NCI-H1930 (cell line): ENCODE measurements around the gene KIAA1217.

Source experiments
- DNase-seq, 2 experiments: peaks; one replicate each; lab custom pipeline; 2025; lab: John Stamatoyannopoulos, UW

The KIAA1217 gene

DNA sequence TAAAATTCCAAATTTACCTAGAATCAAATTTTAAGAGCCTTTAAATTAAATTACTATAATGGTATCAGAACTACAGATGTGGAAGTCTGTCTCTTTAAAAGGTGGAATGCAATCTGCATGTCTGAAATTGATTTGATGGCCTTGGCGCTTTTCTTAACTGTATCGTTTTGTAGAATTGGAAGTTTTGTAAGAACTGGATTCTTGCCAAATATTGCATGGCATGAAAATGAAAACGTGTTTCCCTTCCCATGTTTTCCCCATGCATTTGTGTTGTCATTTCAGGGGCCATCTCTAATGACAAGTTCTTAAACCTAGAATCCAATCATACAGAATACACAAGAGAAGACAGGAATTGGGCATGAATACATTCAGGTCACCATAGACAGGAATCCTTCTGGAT lies 162.5 kb downstream of the KIAA1217 start:
- DNase-seq = no peak

DNA sequence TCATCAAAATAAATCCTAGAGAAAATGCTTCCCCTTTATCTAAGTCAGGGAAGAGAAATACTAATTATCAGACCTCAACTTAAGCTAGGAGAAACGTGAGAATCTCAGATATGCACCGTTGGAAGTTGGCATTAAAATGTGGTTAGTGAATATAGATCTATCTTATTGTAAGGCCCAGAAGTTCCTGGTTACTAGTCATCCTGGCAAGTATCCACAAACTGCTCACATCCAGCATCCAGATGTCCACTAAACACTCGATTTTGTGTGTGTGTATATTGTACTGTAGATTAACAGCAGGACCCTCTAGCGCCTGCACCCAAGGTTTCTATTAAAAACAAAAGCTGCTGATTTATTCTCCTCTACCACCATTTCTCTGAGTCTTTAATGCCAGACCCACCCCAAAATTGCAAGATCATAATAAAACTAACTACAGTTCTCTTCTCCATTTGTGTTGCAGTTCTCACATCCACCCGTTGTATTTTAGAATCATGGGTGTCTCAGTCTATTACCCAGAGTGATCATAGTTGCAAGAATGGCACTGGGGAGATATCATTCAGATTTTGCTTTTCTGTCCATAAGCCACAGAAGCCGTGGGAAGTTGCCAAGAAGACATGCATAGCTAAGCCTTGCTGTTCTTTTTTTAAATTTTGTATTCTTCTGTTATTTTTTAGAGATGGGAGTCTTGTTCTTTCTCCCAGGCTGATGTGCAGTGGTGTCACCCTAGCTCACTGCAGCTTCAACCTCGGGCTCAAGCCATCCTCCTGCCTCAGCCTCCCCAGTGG lies 165.4 kb downstream of the KIAA1217 start:
- DNase-seq = no peak

DNA sequence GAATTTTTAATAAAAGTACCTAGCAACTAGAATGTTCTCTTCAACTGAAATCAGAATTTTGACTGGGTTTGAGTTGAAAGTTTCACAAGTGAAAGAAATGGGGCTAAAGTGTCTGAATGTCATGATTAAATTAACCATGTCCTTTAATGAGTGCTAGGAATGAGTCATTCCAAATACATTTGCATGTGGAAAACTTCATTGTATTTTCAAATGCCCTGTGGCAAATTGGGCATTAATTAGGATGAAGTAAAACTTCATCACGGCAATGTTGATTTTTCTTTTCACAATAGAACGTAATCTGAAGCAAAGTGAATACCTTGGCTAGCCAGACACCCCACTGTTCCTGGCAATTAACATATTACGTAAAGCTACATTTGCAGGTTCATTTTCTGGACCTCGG lies 166.6 kb downstream of the KIAA1217 start:
- no peak for DNase-seq

DNA sequence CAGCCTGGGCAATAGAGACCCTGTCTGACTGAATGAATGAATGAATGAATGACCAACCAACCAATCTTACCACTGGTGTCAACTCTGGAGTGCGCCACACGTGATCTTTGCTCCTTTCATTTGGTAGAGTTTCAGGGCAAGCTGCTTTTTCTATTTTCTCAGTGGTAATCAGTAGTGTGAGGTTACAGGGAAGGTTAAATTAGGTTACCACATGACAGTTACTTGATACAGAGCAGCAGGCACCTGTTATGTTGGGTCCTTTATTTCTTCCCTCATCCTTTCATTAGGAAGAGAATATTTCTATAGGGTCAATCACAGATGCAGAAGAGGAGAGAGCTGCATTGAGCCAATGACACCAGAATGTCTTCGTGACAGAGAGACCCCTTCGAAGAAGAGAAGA lies 167.8 kb downstream of the KIAA1217 start:
- DNase-seq = no peak

DNA sequence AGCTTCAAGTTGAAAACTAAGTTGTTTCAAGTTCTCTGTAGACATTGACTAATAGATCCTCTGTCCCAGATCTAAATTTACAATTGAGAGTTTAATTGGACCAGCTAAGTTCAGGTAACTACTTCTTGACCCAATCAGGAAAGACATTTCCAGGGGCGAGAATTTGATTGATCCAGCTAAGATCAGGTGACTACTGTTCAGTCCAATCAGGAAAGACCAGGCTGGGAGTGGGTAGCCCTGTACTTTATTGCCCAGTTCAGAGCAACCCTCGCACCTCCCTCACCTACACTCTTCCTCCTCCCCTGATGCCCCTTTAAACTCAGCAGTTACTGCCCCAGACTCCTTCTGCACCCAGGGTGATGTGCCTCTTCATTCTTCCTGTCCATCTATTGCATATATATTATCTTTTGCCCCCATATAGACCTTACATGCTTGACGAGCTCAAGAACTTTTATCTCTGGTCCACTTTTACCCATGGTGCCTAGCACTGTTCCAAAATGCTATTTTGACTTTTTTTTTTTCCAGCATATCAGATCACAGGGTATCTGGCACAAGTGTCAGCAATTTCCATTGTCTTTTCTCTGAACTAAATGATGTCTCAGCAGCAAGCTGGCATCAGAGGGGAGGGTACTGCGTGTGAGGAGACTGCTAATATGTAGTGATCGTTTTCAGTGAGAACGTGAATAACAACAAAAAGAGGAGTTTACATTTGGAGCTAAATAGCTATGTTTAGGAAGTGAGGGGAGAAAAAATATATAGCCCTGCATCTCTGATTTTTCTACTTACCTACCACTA lies 169.4 kb downstream of the KIAA1217 start:
- no peak for DNase-seq

DNA sequence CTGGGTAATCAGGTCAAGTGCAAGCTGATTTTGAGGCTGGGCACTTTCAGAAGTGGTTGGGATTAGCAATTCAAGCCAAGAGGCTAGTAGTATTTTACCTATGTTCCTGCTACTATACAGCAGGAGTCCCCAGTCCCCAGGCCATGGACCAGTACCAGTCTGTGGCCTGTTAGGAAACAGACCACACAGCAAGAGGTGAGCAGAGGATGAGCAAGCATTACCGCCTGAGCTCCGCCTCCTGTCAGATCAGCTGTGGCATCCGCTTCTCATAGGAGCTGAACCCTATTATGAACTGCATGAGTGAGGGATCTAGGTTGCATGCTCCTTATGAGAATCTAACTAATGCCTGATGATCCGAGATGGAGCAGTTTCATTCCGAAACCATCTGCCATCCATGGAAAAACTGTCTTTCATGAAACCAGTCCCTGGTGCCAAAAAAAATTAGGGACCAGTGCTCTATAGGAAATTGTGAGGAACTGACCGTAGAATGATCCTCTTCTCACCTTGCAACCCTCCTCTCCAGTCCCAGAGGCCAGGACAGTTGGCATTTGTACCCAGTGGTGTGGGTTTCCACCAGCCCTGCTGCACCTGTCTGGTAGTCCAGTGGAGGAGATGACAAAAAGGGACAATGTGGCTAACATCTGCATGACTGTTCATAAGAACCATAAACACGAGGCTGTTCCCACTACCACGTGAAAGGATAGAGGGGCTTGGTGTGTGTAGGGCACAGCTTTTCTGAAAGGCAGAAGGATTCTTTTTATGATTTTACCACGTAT lies 172.5 kb downstream of the KIAA1217 start:
- no peak for DNase-seq

DNA sequence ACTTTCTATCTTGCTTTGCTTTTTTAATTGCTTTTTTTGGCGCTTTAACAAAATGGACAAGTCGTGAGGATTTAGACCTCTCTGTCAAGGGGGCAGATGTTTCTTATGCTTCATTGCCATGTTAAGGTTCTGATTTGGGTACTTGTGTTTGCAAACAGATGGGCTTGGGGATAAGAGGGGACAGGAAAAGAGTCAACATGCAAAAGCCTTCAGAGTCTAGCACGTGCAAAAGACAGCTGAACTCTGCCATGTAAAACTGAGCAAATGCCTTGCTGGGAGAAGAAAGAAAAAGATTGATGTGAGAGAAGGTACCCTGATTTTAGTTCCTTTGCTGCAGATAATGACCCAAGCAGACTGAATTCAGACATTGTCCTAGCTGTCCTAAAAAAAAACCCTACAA lies 173.1 kb downstream of the KIAA1217 start:
- DNase-seq = no peak

DNA sequence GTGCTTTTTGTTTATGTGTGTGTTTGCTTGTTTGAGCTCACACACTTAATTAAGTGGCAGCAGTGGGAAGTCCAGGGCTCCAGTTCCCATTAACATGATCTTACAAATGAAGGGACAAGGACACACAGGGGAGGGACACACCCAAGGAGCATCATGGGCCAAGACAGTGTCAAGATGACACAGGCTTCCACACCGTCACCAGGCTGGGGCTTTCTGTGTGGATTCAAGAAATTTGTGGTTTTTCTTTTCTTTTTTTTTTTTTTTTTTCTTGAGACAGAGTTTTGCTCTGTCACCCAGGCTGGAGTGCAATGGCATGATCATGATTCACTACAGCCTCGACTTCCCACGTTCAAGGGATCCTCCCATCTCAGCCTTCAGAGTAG lies 173.6 kb downstream of the KIAA1217 start:
- DNase-seq = no peak

DNA sequence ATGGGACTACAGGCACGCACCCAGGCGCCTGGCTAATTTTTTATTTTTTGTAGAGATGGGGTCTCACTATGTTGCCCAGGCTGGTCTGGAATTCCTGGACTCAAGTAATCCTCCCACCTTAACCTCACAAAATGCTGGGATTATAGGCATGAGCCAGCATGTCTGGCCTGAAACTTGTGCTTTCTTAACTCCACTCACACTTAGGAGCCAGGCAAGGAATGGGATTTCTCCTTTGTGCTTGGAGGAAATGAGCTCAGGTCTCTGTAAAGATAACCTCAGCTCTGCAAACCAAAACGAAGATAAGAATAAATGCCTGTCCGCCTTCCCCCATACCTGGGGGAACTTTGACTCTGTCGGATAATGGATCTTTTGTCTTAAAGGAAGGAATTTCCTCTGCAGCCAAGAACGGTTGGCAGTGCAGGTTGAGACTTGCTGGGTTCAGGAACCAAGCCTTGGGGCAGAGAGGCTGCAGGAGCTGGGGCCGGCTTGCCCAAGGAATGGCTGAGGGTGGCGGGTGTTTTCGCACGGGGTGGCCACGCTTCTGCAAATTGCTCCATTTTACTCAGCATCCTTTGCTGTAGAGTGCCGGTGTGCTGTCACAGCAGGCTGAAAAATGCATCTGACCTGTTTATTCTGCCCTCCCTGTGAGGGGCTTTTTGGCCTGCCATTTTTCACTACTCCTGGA lies 174.2 kb downstream of the KIAA1217 start:
- DNase-seq = no peak

DNA sequence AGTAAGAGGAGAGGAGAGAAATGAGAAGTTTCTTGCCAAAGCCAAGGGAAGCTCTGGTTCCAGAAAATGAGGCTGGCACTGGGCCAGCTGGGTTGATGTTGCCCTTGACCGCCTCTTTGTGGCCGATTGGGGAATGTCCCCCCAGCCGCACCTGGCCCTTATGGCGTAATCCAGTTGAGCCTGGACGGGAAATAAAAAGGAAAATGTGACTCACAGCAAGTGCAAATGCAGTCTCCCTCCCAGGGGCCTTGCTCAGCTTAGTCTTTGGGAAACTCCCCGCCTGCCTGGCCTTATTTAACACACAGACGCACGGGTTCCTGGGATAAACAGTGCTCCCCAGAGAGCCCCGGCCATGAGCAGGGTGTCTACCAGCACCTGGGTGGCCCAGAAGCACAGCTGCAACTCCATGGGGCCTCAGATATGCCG lies 174.8 kb downstream of the KIAA1217 start:
- DNase-seq = no peak

DNA sequence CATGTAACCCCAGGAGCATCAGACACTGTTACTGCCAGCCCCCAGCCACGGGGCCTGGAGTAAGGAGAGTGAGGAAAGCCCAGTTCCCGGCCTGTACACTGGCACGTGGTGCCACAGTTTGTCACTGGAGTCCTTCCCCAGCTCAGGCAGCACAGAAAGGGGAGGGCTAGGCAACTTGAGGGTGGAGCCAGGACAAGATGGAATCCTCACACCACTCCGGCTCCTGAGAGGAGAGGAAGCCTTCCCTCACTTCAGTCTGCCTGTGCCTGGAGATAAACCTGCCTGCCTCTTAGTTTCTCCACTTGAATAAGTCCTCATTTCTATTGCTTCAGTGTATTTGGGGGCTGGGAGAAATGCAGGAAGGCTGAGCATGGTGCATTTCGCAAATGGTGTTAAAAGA lies 176.0 kb downstream of the KIAA1217 start:
- DNase-seq = no peak

DNA sequence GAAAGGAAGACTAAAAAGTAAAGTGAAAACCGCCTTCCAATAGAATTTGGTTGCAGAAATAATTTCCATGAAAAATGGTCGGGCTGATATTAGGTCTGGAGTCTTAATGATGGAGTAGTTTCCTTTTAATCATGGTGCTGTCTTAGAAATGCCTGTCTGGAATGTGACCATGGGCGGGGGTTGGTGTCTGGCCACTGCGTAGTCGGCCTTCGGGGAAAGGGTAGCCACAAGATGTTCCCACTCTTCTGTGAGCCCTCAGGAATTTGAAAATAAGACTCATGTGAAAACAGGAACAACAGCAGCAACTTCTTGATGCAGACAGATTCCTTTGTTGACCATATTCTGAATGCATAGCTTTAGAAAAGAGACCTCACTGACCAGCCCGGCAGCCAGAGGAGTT lies 176.8 kb downstream of the KIAA1217 start:
- DNase-seq = no peak

DNA sequence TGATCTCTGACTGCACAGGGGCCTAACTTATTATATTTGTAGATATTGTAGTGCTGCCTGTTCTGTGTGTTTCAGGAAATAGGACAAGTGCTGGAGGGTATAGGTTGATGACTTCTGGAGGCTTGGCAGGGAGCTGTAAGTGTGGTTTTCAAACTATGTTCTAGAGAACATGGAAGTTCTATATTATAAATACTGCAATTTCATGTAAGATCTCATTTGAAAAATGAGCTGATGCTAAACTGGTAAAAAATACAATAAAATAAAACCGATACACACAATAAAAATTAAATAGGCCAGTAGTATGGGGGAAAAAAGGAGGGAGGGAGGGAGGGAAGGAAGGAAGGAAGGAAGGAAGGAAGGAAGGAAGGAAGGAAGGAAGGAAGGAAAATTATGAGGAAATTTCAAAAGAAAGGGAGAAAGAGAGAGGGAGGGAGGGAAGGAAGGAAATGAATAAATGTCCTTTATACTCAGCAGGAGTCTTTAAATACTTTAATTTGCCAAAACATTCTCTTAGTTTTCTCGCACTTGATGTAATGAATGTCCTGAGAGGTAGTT lies 181.3 kb downstream of the KIAA1217 start:
- no peak for DNase-seq

DNA sequence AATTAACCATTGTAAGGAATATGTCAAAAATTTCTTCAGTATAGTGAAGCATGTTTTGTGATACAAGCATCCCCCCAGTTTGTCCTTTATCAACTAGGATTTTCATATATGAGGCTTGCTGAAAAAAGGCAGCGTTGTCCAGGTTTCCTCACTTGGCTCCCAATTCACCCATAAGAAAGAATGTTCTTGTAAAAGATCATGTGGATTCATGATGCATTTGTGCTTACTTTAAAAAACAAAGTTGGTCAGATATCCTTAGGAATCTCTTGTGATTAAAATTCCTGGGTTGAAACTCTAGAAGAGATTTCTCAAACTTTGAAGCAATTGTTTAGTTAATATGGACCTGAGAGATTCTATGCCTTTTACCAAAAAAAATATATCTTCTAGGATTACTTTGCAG lies 181.8 kb downstream of the KIAA1217 start:
- DNase-seq = no peak

DNA sequence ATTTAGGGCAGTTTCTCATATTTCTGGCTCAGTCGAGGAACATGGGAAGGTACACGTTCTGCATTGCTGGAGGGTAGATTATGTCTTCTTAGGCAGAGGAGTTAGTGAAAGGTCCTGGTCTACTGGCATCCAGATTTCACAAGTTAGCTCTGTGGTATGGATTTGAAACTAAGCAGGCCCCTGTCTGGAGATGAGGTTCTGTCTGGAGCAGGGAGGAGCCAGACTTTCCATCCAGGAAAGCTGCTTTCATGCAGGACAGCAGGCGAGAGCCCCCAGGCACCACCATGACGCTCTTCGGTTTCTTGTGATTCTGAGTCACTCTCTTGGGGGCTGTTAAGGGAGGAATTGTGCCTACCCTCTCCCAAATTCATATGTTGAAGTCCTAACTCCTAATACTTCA lies 184.3 kb downstream of the KIAA1217 start:
- no peak for DNase-seq

DNA sequence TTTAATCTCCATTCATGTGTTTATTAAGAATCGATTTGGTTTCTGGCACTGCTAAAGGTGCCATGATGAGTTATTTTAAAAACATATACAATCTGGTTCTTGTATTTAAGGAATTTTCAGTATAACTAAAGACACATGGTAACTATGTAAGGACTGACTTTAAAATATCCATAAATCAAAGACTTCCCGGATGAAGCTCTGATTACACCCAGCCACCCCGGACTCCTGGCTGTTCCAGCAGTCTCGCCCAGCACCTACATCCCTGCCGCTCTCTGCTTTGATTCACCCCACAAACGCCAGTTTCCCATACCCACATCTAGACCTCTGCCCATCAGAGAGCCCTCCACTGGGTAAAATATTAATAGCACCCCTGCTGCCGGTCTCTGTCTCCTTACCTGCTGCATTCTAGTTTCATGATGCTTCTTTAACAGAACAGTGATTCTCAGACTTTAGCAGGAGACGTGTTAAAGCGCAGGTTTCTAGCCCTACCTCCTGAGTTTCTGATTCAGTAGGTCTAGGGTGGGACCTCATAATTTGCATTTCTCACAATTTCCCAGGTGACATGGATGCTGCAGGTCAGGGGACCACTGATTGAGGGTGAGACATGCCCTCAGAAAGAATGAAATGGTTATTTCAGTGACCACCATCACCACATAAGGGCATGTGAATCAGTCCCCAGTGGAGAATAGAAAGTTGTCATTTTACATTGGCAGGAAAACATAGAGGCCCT lies 185.7 kb downstream of the KIAA1217 start:
- no peak for DNase-seq

DNA sequence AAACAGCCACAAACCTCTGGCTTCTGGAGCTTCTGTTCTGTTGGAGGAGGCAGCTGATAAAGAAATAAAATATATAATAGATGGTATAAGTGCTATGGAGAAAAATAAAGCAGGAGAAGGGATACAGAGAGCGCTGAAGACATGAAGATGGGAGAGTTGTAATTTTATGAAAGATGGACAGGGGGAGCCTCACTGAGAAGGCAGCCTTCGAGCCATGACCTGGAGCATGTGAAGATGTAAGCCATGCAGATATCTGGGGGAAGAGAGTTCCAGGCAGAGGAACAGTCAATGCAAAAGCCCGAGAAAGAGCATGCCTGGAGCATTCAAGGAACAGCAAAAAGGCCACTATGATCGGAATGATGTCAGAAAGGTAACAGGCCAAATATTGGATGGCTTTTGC lies 187.5 kb downstream of the KIAA1217 start:
- no peak for DNase-seq

DNA sequence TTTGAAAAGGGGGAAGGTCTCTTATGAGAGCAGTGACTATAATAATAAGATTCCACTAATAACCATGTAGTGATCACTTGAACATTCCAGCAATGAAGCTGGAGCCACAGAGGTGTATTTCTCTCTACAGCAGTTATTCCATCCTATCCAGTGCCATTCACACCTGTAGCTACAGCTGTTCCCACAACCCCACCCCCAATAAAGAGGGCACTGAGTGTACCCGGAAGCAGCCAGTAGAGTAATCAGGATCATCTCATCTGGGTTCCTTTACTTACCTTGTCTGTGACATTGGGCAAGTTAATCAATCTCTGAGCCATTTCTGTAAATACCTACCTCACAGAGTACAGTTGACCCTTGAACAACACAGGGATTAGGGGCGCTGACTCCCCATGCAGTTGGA lies 188.7 kb downstream of the KIAA1217 start:
- DNase-seq = no peak

DNA sequence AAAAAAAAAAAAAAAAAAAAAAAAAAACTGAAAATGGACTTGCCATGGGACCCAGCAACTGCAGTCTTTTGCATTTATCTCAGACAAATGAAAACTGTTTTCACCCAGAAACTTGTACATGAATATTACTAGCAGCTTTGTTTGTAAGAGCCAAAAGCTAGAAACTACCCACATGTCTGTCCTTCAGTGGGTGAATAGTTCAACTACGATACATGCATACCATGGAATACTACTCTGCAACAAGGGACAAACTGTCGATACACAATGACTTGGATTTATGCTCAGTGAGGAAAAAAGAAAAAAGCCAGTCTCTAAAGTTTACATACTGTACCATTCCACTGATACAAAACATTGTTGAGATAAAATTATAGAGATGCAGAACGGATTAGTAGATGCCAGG lies 195.6 kb downstream of the KIAA1217 start:
- no peak for DNase-seq

DNA sequence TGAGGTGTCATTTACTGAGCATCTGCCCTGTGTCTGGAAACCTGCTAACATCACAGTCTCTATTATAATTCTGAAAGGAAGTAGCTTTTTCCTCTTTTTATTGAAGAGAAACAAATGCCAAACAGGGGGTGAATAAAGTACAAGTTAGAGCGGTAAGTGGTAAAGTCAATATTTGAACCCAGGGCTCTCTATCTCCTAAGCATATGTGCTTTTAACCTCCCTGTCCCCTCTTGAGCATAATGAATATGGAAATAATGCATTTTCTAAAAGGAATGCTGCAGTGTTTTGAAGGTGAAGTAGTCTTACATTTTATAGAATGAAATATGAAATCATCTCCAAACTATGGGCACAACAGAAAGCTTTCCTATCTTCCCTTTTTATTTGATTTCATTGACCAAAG lies 196.7 kb downstream of the KIAA1217 start:
- DNase-seq = no peak

DNA sequence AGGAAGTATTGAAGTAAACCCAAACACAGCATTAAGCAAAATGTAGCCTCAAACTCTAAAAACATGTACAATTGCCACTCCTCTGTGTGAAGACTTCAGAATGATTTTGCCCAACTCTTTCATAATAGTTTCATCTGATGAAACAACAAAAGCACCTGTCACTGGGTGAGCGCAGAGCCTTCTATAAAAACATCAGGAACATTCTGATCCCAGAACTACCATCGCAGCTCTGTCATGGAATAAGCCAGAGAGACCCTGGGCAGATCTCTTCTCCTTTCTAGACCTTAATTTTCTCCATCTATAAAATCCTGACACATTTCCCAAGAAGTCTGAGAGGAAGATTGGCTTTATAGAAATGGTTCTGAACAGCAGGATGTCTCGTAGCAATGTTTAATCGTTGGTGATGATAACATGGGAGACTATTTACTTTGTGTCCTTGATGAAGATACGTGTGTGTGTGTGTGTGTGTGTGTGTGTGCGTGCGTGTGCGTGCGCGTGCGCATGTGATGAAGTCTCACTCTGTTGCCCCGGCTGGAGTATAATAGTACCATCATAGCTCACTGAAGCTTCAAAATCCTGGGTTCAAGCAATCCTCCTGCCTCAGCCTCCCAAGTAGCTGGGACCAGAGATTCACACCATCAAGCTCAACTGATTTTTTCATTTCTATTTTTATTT lies 198.0 kb downstream of the KIAA1217 start:
- no peak for DNase-seq
